Suprapubic skin (tissue), 2 donors: Measurements from ENCODE around the gene U2AF2.

ENCODE experiments used
- EP300 ChIP-seq: sonication (generic); formaldehyde crosslinking; IDR thresholded peaks from one replicate; pipeline ENCODE4 v1.6.1; 2017; ENCODE audit warnings: antibody characterized with exemption
- POLR2A ChIP-seq, 2 donors: fragments of 450-650 bp; IDR thresholded peaks; one replicate each; pipeline ENCODE4 v1.6.1; 2017; ENCODE audit warnings: antibody characterized with exemption in 2 of 2, mild to moderate bottlenecking in 2 of 2, moderate library complexity in 2 of 2

DNA sequence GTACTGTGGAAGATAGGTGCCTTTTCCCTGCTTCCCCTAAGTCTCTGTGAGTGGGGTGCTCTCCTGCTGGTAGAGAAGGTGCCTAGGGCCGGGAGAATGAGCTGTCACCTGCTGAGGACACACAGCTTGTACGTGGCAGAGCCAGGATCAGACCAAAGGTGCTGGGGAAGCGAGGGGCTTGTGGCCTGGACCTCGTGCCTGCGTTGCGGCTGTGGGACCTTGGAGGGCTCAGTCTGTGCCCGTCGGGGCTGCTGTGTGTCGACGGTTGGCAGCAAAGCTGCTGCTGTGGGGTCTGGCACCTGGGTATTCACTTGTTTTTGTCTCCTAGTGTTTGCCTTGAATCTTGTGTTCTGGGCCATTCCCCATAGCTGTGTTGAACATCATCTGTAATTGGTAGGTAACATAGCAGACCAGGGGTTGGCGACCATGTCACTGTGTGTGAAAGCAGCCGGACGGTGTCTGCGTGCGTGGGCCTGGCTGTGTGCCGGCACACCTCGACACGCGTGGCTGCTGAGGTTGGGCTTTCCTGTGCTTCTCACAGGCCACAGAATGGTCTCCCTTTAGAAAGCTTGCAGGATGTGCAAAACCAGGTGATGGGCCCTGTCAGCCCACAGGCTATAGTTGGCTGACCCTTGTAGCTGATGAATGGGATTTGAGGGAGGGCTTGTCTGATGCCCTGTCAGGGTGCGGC is 9.2 kb downstream of the U2AF2 start:
- TF ChIP-seq EP300 (no peak), POLR2A (IDR thresholded peaks at IDR 0.05) (no peak)
